Measurements from ENCODE around the gene MAGI1.
"Not testable (repeated sequence)": the region's sequence is repeated elsewhere in the genome, so short reads cannot be mapped to it uniquely, and the experiment has no call there.

Gene MAGI1

GRCh38 chr3:65729973-65730372, 308.7 kb downstream of the MAGI1 start:
- H3K4me1 ChIP-seq (ENCODE audit: control insufficient read depth, low read depth, low read length) = peaks cover 22% of the 10 kb centered on the region
- H3K4me3 ChIP-seq (ENCODE audit: low read length) = no peak overlapping the region
- H3K9me3 ChIP-seq (ENCODE audit: control insufficient read depth, low read depth, low read length) = no peaks in the 10 kb centered on the region
- H3K9ac ChIP-seq (ENCODE audit: low read length) = no peak overlapping the region
- no peaks in the 10 kb centered on the region for H3K36me3 ChIP-seq (ENCODE audit: control insufficient read depth, low read depth, low read length)
- H3K27ac ChIP-seq (ENCODE audit: low read length) = no peak overlapping the region
- no peaks in the 10 kb centered on the region for H3K27me3 ChIP-seq (ENCODE audit: control insufficient read depth, insufficient read depth, low read length)

- no peak overlapping the region for H3K4me3 ChIP-seq (ENCODE audit: low read length)
- peaks cover 22% of the 10 kb centered on the region for H3K4me1 ChIP-seq (ENCODE audit: control insufficient read depth, low read depth, low read length)
- no peaks in the 10 kb centered on the region for H3K27me3 ChIP-seq (ENCODE audit: control insufficient read depth, insufficient read depth, low read length)
- no peak overlapping the region for H3K27ac ChIP-seq (ENCODE audit: low read length)
- no peaks in the 10 kb centered on the region for H3K9me3 ChIP-seq (ENCODE audit: control insufficient read depth, low read depth, low read length)
- H3K9ac ChIP-seq (ENCODE audit: low read length) = no peak overlapping the region
- no peaks in the 10 kb centered on the region for H3K36me3 ChIP-seq (ENCODE audit: control insufficient read depth, low read depth, low read length)
These were observed 309.2 kb downstream of the MAGI1 start for GRCh38 chr3:65729555-65729954.

GRCh38 chr3:65728138-65728537, 310.6 kb downstream of the MAGI1 start:
- Histone ChIP-seq H3K27ac (ENCODE audit: low read length) (no peak overlapping the region), H3K9ac (ENCODE audit: low read length) (no peak overlapping the region), H3K27me3 (ENCODE audit: control insufficient read depth, insufficient read depth, low read length) (no peaks in the 10 kb centered on the region), H3K9me3 (ENCODE audit: control insufficient read depth, low read depth, low read length) (no peaks in the 10 kb centered on the region), H3K4me1 (ENCODE audit: control insufficient read depth, low read depth, low read length) (peaks cover 22% of the 10 kb centered on the region), H3K4me3 (ENCODE audit: low read length) (no peak overlapping the region), H3K36me3 (ENCODE audit: control insufficient read depth, low read depth, low read length) (no peaks in the 10 kb centered on the region)

- no peaks in the 10 kb centered on the region for H3K9me3 ChIP-seq (ENCODE audit: control insufficient read depth, low read depth, low read length)
- no peak overlapping the region for H3K27ac ChIP-seq (ENCODE audit: low read length)
- no peak overlapping the region for H3K9ac ChIP-seq (ENCODE audit: low read length)
- H3K4me1 ChIP-seq (ENCODE audit: control insufficient read depth, low read depth, low read length) = peaks cover 24% of the 10 kb centered on the region
- no peaks in the 10 kb centered on the region for H3K36me3 ChIP-seq (ENCODE audit: control insufficient read depth, low read depth, low read length)
- H3K27me3 ChIP-seq (ENCODE audit: control insufficient read depth, insufficient read depth, low read length) = no peaks in the 10 kb centered on the region
- no peak overlapping the region for H3K4me3 ChIP-seq (ENCODE audit: low read length)
These were observed 314.7 kb downstream of the MAGI1 start for GRCh38 chr3:65723985-65724384.

GRCh38 chr3:65723011-65723410, 315.7 kb downstream of the MAGI1 start:
- Histone ChIP-seq H3K9ac (ENCODE audit: low read length) (no peak overlapping the region), H3K4me1 (ENCODE audit: control insufficient read depth, low read depth, low read length) (peaks cover 21% of the 10 kb centered on the region), H3K27me3 (ENCODE audit: control insufficient read depth, insufficient read depth, low read length) (no peaks in the 10 kb centered on the region), H3K9me3 (ENCODE audit: control insufficient read depth, low read depth, low read length) (no peaks in the 10 kb centered on the region), H3K27ac (ENCODE audit: low read length) (no peak overlapping the region), H3K4me3 (ENCODE audit: low read length) (no peak overlapping the region), H3K36me3 (ENCODE audit: control insufficient read depth, low read depth, low read length) (no peaks in the 10 kb centered on the region)

GRCh38 chr3:65720989-65721737, 317.6 kb downstream of the MAGI1 start:
- H3K9ac ChIP-seq (ENCODE audit: low read length) = no peak overlapping the region
- no peaks in the 10 kb centered on the region for H3K36me3 ChIP-seq (ENCODE audit: control insufficient read depth, low read depth, low read length)
- no peaks in the 10 kb centered on the region for H3K27me3 ChIP-seq (ENCODE audit: control insufficient read depth, insufficient read depth, low read length)
- peaks cover 24% of the 10 kb centered on the region for H3K4me1 ChIP-seq (ENCODE audit: control insufficient read depth, low read depth, low read length)
- no peak overlapping the region for H3K27ac ChIP-seq (ENCODE audit: low read length)
- no peak overlapping the region for H3K4me3 ChIP-seq (ENCODE audit: low read length)
- H3K9me3 ChIP-seq (ENCODE audit: control insufficient read depth, low read depth, low read length) = no peaks in the 10 kb centered on the region

GRCh38 chr3:65719639-65720038, 319.1 kb downstream of the MAGI1 start:
- H3K4me1 ChIP-seq (ENCODE audit: control insufficient read depth, low read depth, low read length) = peaks cover 27% of the 10 kb centered on the region
- H3K36me3 ChIP-seq (ENCODE audit: control insufficient read depth, low read depth, low read length); H3K4me3 ChIP-seq (ENCODE audit: low read length); H3K27ac ChIP-seq (ENCODE audit: low read length); H3K9me3 ChIP-seq (ENCODE audit: control insufficient read depth, low read depth, low read length); H3K27me3 ChIP-seq (ENCODE audit: control insufficient read depth, insufficient read depth, low read length); H3K9ac ChIP-seq (ENCODE audit: low read length): not testable (repeated sequence)

- no peaks in the 10 kb centered on the region for H3K9me3 ChIP-seq (ENCODE audit: control insufficient read depth, low read depth, low read length)
- H3K9ac ChIP-seq (ENCODE audit: low read length) = no peak overlapping the region
- H3K27ac ChIP-seq (ENCODE audit: low read length) = no peak overlapping the region
- no peaks in the 10 kb centered on the region for H3K27me3 ChIP-seq (ENCODE audit: control insufficient read depth, insufficient read depth, low read length)
- no peaks in the 10 kb centered on the region for H3K36me3 ChIP-seq (ENCODE audit: control insufficient read depth, low read depth, low read length)
- no peak overlapping the region for H3K4me3 ChIP-seq (ENCODE audit: low read length)
- H3K4me1 ChIP-seq (ENCODE audit: control insufficient read depth, low read depth, low read length) = peaks cover 30% of the 10 kb centered on the region
These were observed 320.9 kb downstream of the MAGI1 start for GRCh38 chr3:65717676-65718346.

- no peaks in the 10 kb centered on the region for H3K27me3 ChIP-seq (ENCODE audit: control insufficient read depth, insufficient read depth, low read length)
- no peaks in the 10 kb centered on the region for H3K36me3 ChIP-seq (ENCODE audit: control insufficient read depth, low read depth, low read length)
- peak overlapping the region; percentile 25 for H3K27ac ChIP-seq (ENCODE audit: low read length)
- no peak overlapping the region for H3K4me3 ChIP-seq (ENCODE audit: low read length)
- no peak overlapping the region for H3K9ac ChIP-seq (ENCODE audit: low read length)
- no peaks in the 10 kb centered on the region for H3K9me3 ChIP-seq (ENCODE audit: control insufficient read depth, low read depth, low read length)
- H3K4me1 ChIP-seq (ENCODE audit: control insufficient read depth, low read depth, low read length) = peaks cover 22% of the 10 kb centered on the region
These were observed 322.5 kb downstream of the MAGI1 start for GRCh38 chr3:65716071-65716751.

- no peaks in the 10 kb centered on the region for H3K27me3 ChIP-seq (ENCODE audit: control insufficient read depth, insufficient read depth, low read length)
- no peaks in the 10 kb centered on the region for H3K36me3 ChIP-seq (ENCODE audit: control insufficient read depth, low read depth, low read length)
- no peak overlapping the region for H3K9ac ChIP-seq (ENCODE audit: low read length)
- no peak overlapping the region for H3K4me3 ChIP-seq (ENCODE audit: low read length)
- H3K4me1 ChIP-seq (ENCODE audit: control insufficient read depth, low read depth, low read length) = peaks cover 19% of the 10 kb centered on the region
- no peak overlapping the region for H3K27ac ChIP-seq (ENCODE audit: low read length)
- H3K9me3 ChIP-seq (ENCODE audit: control insufficient read depth, low read depth, low read length) = no peaks in the 10 kb centered on the region
These were observed 324.6 kb downstream of the MAGI1 start for GRCh38 chr3:65714134-65714533.

- peaks cover 14% of the 10 kb centered on the region for H3K4me1 ChIP-seq (ENCODE audit: control insufficient read depth, low read depth, low read length)
- no peaks in the 10 kb centered on the region for H3K36me3 ChIP-seq (ENCODE audit: control insufficient read depth, low read depth, low read length)
- H3K4me3 ChIP-seq (ENCODE audit: low read length) = no peak overlapping the region
- no peak overlapping the region for H3K9ac ChIP-seq (ENCODE audit: low read length)
- no peaks in the 10 kb centered on the region for H3K27me3 ChIP-seq (ENCODE audit: control insufficient read depth, insufficient read depth, low read length)
- no peak overlapping the region for H3K27ac ChIP-seq (ENCODE audit: low read length)
- no peaks in the 10 kb centered on the region for H3K9me3 ChIP-seq (ENCODE audit: control insufficient read depth, low read depth, low read length)
These were observed 325.7 kb downstream of the MAGI1 start for GRCh38 chr3:65713016-65713415.
